NT2/D1 (cell line): ENCODE measurements around the gene PKMYT1.
A peak's percentile ranks its signal among the peaks of the same experiment; 100 is the strongest.

Source experiments
- DNase-seq: peaks from one replicate; pipeline ENCODE4 v3.0.0-alpha.2; 2011; ENCODE audit warnings: low read depth, low spot score
- H3K27me3 ChIP-seq: 2 replicates; pipeline ENCODE4 v1.6.0; 2011; ENCODE audit warnings: mild to moderate bottlenecking; ENCODE audit not compliant: insufficient read length, insufficient read depth
- H3K36me3 ChIP-seq: 2 replicates; pipeline ENCODE4 v1.6.1; 2011; ENCODE audit warnings: mild to moderate bottlenecking, low read length, mixed read lengths; ENCODE audit not compliant: insufficient read depth, insufficient read length
- H3K4me1 ChIP-seq: 2 replicates; pipeline ENCODE4 v1.5.1; 2011; ENCODE audit not compliant: insufficient read depth, insufficient read length
- H3K4me3 ChIP-seq: 2 replicates; pipeline ENCODE4 v1.5.1; 2011; ENCODE audit warnings: low read depth; ENCODE audit not compliant: insufficient read length
- H3K9ac ChIP-seq: 2 replicates; pipeline ENCODE4 v1.6.0; 2011; ENCODE audit warnings: low read depth; ENCODE audit not compliant: insufficient read length
- H3K9me3 ChIP-seq: 2 replicates; pipeline ENCODE4 v1.5.1; 2011; ENCODE audit warnings: mild to moderate bottlenecking, low read length; ENCODE audit not compliant: insufficient read depth
- SUZ12 ChIP-seq: IDR thresholded peaks from 2 replicates; pipeline ENCODE4 v1.6.1; 2011; ENCODE audit not compliant: insufficient read length, insufficient read depth; ENCODE audit errors: extremely low read depth
- YY1 ChIP-seq: IDR thresholded peaks from 2 replicates; pipeline ENCODE4 v1.6.1; 2011; ENCODE audit not compliant: insufficient read length, insufficient read depth
- ZNF274 ChIP-seq: IDR thresholded peaks from 2 replicates; pipeline ENCODE4 v1.6.1; 2011; ENCODE audit warnings: mild to moderate bottlenecking, low read depth, low read length

Gene PKMYT1

DNA sequence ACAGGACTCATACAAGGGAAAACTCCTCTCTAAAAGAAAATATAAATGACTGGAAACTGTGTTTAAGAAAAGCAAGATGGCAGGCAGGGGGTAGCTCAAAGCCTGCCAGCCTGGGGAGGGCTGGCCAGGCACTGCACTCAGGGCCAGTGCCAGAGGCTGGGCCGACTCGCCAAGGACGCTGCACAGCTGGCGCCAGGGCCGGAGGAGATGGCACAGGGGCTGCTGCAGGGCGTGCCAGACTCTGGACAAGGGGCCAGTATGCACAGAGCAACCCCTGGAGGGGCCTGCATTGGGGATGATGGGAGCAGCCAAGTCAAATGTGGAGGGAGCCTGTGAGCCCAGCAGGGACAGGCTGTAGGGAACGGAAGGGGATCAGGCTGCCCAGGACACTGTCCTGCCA, 4.0 kb downstream of the PKMYT1 start:
- Histone ChIP-seq H3K4me3 (no peak overlapping the region), H3K36me3 (peaks cover 82% of the 10 kb centered on the region), H3K27me3 (no peaks in the 10 kb centered on the region), H3K4me1 (peaks cover 19% of the 10 kb centered on the region), H3K9me3 (no peaks in the 10 kb centered on the region), H3K9ac (no peak overlapping the region)
- DNase-seq: no peak
- no peak for TF ChIP-seq SUZ12

DNA sequence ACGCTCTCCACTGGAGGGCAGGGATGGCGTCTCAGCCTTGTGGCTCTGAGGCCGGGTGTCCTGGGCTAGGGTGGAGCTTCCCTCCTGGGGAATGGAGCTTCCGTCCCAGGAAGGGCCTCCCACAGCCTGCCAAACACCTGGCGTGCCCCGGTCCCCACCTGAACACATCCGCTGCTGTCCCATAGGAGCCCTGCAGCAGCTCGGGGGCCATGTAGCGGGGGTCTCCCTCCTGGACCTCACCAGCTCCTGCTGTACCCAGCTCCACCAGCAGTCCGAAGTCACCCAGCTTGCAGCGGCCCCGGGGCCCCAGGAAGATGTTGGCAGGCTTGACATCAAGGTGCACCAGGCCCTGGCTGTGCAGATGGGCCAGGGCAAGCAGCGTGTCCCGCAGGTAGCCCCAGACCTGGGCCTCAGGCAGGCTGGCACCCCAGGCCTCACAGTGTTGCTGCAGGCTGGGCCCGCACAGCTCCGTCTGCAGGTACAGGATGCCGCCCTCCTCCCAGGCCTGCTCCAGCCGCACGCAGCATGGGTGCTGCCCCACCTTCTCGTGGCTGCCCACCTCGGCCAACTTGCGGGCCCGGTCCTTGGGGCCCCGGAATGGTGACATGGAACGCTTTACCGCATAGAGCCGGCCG, 5.0 kb downstream of the PKMYT1 start:
- Histone ChIP-seq H3K27me3 (no peaks in the 10 kb centered on the region), H3K9ac (no peak overlapping the region), H3K9me3 (no peaks in the 10 kb centered on the region), H3K36me3 (peaks cover 88% of the 10 kb centered on the region), H3K4me3 (no peak overlapping the region), H3K4me1 (peaks cover 26% of the 10 kb centered on the region)
- no peak for DNase-seq
- TF ChIP-seq YY1 (no peak), SUZ12 (no peak), ZNF274 (no peak)

DNA sequence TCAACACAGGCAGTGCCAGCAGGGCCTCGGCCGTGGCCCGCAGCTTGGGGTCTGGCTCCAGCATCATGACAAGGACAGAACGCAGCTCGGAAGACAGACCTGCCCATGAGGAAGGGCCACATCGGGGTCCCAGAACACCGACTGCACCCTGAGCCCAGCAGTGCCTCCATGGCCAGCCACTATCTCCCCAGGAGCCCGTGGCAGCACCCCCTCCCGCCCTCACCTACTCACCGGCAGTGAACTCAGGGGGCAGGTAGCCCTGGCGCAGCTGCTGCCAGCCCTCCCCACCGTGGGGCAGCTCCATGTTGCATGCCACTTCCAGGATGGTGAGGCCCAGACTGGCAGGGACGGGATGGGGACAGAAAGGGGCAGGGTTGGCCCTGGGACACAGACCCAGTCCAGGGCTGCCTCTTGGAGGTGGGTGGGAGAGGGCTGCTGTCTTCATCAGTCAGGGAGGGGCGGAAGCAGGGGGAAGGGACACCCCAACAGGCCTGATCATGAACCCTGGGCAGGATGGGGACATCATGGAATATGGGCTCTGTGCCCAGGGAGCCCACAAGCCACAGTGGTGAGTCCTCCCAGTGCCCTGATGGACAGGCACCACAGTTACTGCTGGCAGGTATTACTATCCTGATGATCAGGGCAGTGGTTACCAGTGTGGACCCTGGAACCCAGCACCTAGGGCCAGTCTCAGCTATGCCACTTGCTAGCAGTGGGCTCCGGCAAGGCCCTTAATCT, 5.8 kb downstream of the PKMYT1 start:
- TF ChIP-seq YY1: no peak
- TF ChIP-seq SUZ12: no peak
- TF ChIP-seq ZNF274: no peak
- Histone ChIP-seq H3K4me1 (peaks cover 26% of the 10 kb centered on the region), H3K27me3 (no peaks in the 10 kb centered on the region), H3K9ac (peak overlapping the region; percentile 39), H3K36me3 (peaks cover 87% of the 10 kb centered on the region), H3K4me3 (no peak overlapping the region), H3K9me3 (no peaks in the 10 kb centered on the region)
- no peak for DNase-seq

DNA sequence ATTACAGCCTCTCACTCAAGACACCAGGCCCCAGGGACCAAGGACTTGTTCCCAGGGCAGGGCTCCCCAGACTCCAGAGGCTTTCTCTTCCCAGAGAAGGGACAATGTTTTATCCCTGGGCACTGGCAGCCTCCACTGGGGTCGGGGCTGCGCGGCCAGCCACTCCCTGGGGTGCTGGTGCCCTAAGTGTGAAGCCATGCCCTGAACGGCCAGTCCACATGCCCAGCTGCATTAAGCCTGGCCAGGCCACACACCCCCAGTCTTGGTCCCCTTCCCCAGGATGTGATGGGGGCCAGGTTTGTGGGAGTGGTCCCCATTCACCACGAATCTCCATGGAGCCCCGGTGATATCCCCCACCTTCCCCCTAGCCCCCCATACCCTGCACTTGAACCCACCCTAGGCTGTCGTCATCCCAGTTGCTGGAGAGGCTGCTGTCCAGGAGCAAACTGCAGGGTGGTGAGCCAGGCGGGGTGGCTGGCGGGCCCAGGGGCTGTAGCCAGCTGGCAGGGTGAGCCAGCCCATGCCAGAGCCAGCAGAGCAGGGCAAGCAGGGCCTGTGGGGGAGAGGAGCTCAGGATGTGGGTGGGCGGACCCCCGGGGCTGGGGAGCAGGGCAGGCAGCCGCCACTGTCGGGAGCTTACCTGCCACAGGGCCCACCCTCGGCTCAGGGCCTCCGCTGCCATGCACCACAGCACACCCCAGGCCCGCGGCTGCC, 6.5 kb downstream of the PKMYT1 start:
- no peak for DNase-seq
- H3K36me3 ChIP-seq: peaks cover 80% of the 10 kb centered on the region

DNA sequence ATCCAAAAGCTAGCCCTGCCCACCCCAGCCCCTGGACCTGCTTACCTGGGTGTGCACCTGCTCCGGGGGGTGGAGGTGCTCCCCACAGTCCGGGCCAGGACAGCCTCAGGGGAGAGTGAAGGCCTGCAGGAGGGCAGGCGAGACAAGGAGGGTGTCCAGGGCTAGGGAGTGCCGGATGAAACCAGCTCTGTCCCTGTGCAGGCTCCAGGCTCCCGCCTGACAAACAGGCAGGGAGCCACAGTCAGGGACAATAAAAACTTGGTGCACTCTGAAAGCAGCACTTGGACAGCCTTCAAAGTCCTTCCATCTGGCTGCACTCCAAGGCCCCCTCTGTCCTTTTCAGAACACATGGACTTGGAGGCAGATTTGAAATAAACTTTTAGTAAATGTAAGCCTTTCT, 7.2 kb downstream of the PKMYT1 start:
- peaks cover 77% of the 10 kb centered on the region for H3K36me3 ChIP-seq
- H3K4me1 ChIP-seq: peaks cover 27% of the 10 kb centered on the region
- TF ChIP-seq SUZ12 (no peak), ZNF274 (no peak), YY1 (no peak)
- DNase-seq: no peak
- H3K9ac ChIP-seq: no peak overlapping the region
- H3K4me3 ChIP-seq: no peak overlapping the region
- no peaks in the 10 kb centered on the region for H3K9me3 ChIP-seq
- H3K27me3 ChIP-seq: no peaks in the 10 kb centered on the region

More for the DNA sequence above, 6.5 kb downstream of the PKMYT1 start:
- no peak overlapping the region for H3K4me3 ChIP-seq
- no peaks in the 10 kb centered on the region for H3K27me3 ChIP-seq
- H3K4me1 ChIP-seq: peaks cover 26% of the 10 kb centered on the region
- no peak for TF ChIP-seq SUZ12
- TF ChIP-seq ZNF274: no peak
- no peak for TF ChIP-seq YY1
- peak overlapping the region; percentile 33 for H3K9ac ChIP-seq
- no peaks in the 10 kb centered on the region for H3K9me3 ChIP-seq

DNA sequence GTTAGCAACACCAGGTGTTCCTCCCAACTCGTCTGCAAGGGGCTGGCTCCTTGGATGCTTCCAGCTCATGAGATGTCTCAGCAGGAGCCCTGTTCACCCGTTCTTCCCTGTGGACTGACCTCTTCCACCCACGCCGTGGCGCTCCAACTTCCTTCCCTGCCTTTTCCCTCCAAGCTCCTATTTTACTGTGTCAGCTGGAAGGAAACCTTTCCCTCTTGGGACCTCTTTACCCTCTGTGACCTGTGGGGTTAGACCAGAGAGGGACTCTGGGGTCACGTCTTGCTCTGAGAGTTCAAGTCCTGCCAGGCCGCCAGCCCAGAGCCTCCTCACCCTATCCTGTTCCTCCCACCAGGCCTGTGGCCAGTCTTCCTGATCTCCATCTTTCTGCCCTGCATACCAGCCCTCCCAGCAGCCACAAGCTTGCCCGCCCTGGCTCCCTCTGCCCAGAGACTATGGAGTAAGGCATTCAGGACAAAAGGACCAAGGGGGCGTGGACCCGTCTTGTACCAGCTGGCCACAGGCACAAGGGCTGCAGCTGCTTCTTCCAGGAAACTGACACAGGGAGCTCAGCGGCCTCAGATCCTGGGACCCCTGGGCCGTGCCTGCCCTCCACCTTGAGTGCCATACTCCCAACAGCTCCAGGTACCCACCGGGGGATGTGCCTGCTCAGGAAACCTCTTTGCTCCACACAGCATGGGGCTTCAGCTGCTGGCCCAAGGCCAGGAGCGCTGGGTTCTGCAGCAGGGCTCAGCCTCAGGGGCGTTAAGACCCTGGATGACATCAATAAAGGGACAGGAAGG, 8.1 kb downstream of the PKMYT1 start:
- H3K4me1 ChIP-seq: peaks cover 27% of the 10 kb centered on the region
- no peak overlapping the region for H3K4me3 ChIP-seq
- no peak for DNase-seq

More for the DNA sequence above, 8.1 kb downstream of the PKMYT1 start:
- TF ChIP-seq ZNF274: no peak
- no peak for TF ChIP-seq YY1
- no peak for TF ChIP-seq SUZ12
- no peaks in the 10 kb centered on the region for H3K9me3 ChIP-seq
- peaks cover 77% of the 10 kb centered on the region for H3K36me3 ChIP-seq
- no peaks in the 10 kb centered on the region for H3K27me3 ChIP-seq
- no peak overlapping the region for H3K9ac ChIP-seq
